GM13976 (cell line): Measurements from ENCODE around the gene GAN.
"Not testable (repeated sequence)": the region's sequence is repeated elsewhere in the genome, so short reads cannot be mapped to it uniquely, and the experiment has no call there.

Experiments used
- DNase-seq: peaks from one replicate; pipeline ENCODE4 v3.0.0; 2012; ENCODE audit warnings: low spot score
- CTCF ChIP-seq: IDR thresholded peaks from 2 replicates; pipeline ENCODE4 v1.5.1; 2012; ENCODE audit warnings: borderline replicate concordance, mild to moderate bottlenecking; ENCODE audit not compliant: insufficient read depth; ENCODE audit errors: extremely low read depth, missing control alignments, control extremely low read depth
- in situ Hi-C: fragments of 300-500 bp; cut with MboI; formaldehyde crosslinking; loops from one replicate; pipeline ENCODE4 v1.12.0; 2022; ENCODE audit warnings: low sequenced_read_pairs, mixed read lengths, inconsistent platforms; ENCODE audit not compliant: unreplicated experiment

Gene GAN

GRCh38 chr16:81327011-81327410 is 12.2 kb downstream of the GAN start:
- no peak for TF ChIP-seq CTCF
- DNase-seq: no peak
- in situ Hi-C loops: no loop called here

GRCh38 chr16:81327447-81328196 is 12.9 kb downstream of the GAN start:
- TF ChIP-seq CTCF: no peak
- DNase-seq: no peak
- in situ Hi-C loops: no loop called here

GRCh38 chr16:81329947-81330346 is 15.2 kb downstream of the GAN start:
- DNase-seq: no peak
- in situ Hi-C loops: no loop called here
- no peak for TF ChIP-seq CTCF

GRCh38 chr16:81333356-81333755 is 18.6 kb downstream of the GAN start:
- in situ Hi-C loops: no loop called here
- DNase-seq: no peak
- no peak for TF ChIP-seq CTCF

GRCh38 chr16:81335669-81336068 is 20.9 kb downstream of the GAN start:
- in situ Hi-C loops: no loop called here
- TF ChIP-seq CTCF: no peak
- no peak for DNase-seq

- no peak for DNase-seq
- in situ Hi-C loops: no loop called here
- no peak for TF ChIP-seq CTCF
Observed at GRCh38 chr16:81337097-81337496, 22.3 kb downstream of the GAN start.

- DNase-seq, in situ Hi-C loops: not testable (repeated sequence)
Observed at GRCh38 chr16:81345172-81345571, 30.4 kb downstream of the GAN start.
